Activated T-cell treated with anti-CD3 and anti-CD28 coated beads for 1 hour (primary cell): ENCODE results near the gene OR2AT4.
"Not testable (repeated sequence)": the region's sequence is repeated elsewhere in the genome, so short reads cannot be mapped to it uniquely, and the experiment has no call there.

Experiments
- DNase-seq: peaks from one replicate; pipeline ENCODE4 v3.0.0-alpha.2; 2020; ENCODE audit warnings: low read depth

Gene OR2AT4

GRCh38 chr11:75103380-75104026 lies 6.8 kb upstream of the OR2AT4 start:
- DNase-seq: no peak

GRCh38 chr11:75101424-75102128 lies 4.9 kb upstream of the OR2AT4 start:
- DNase-seq: no peak

- DNase-seq: no peak
Observed at GRCh38 chr11:75100314-75100713, 3.6 kb upstream of the OR2AT4 start.

- no peak for DNase-seq
Observed at GRCh38 chr11:75099635-75100034, 3.0 kb upstream of the OR2AT4 start.

- not testable (repeated sequence) for DNase-seq
Observed at GRCh38 chr11:75098835-75099439, 2.3 kb upstream of the OR2AT4 start.

- not testable (repeated sequence) for DNase-seq
Observed at GRCh38 chr11:75098181-75098580, 1.5 kb upstream of the OR2AT4 start.

- DNase-seq: no peak
Observed at GRCh38 chr11:75097173-75097557, 489 bp upstream of the OR2AT4 start.

GRCh38 chr11:75094382-75094781 lies 2.3 kb downstream of the OR2AT4 start:
- not testable (repeated sequence) for DNase-seq

- no peak for DNase-seq
Observed at GRCh38 chr11:75090671-75091177, 6.0 kb downstream of the OR2AT4 start.

- no peak for DNase-seq
Observed at GRCh38 chr11:75087319-75088305, 9.1 kb downstream of the OR2AT4 start.

- no peak for DNase-seq
Observed at GRCh38 chr11:75084883-75085282, 11.8 kb downstream of the OR2AT4 start.

GRCh38 chr11:75083217-75083605 lies 13.5 kb downstream of the OR2AT4 start:
- no peak for DNase-seq

- DNase-seq: no peak
Observed at GRCh38 chr11:75082601-75083216, 14.0 kb downstream of the OR2AT4 start.

- DNase-seq: no peak
Observed at GRCh38 chr11:75079546-75079945, 17.1 kb downstream of the OR2AT4 start.

- no peak for DNase-seq
Observed at GRCh38 chr11:75078233-75078632, 18.4 kb downstream of the OR2AT4 start.

GRCh38 chr11:75077316-75077715 lies 19.4 kb downstream of the OR2AT4 start:
- no peak for DNase-seq

GRCh38 chr11:75076671-75077070 lies 20.0 kb downstream of the OR2AT4 start:
- DNase-seq: no peak

GRCh38 chr11:75073459-75074190 lies 23.1 kb downstream of the OR2AT4 start:
- DNase-seq: no peak

GRCh38 chr11:75072582-75072981 lies 24.1 kb downstream of the OR2AT4 start:
- no peak for DNase-seq

- DNase-seq: no peak
Observed at GRCh38 chr11:75069473-75069872, 27.2 kb downstream of the OR2AT4 start.

GRCh38 chr11:75068993-75069392 lies 27.7 kb downstream of the OR2AT4 start:
- no peak for DNase-seq
